ENCODE measurements around the gene FSHR.

FSHR gene

DNA sequence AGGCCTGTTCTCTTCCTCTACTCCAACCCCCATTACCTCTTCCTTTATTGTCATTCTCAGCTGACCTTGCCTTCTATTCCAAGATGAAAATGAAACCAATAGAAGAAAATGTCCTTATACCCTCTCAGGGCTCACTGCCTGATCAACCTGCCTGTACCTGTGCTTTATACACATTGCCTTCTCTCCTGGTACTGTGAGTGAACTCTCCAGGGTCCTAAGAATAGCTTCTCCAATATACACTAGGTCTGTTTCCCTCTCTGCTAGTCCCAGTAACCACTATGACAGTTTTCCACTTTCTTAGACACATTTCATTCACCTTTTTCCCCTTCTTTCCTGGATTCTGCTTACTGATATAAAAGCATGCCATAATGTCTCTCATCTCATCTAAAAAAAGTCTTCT lies 85.7 kb downstream of the FSHR start:
- no peak overlapping the region for H3K27ac Mint-ChIP-seq

DNA sequence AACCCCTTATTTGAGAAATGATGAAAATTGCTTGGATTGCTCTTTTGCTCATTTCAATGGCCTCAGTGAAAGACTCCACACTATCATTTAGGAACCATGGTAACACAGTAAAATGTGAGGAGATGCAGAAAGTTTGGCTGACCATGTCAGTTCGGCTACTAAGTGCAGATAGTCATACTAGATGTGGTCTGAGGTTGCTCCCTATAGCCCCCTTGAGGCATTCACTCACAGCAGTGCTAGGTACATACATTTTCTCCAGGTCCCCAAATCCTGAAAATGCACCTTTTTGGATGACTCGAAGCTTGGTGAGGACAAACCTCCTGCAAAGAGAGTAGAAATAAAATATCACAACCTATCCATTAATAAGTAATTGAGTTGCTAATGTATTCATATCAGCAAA lies 86.3 kb downstream of the FSHR start:
- peaks cover 6% of the 10 kb centered on the region for H3K9me3 Mint-ChIP-seq
- no peaks in the 10 kb centered on the region for H3K4me1 Mint-ChIP-seq (ENCODE audit: low read depth)
- H3K27ac Mint-ChIP-seq = no peak overlapping the region
- no peak overlapping the region for H3K4me3 Mint-ChIP-seq
- no peaks in the 10 kb centered on the region for H3K36me3 Mint-ChIP-seq (ENCODE audit: low read depth)
- H3K27me3 Mint-ChIP-seq = no peaks in the 10 kb centered on the region

More for the DNA sequence above, 85.7 kb downstream of the FSHR start:
- H3K9me3 Mint-ChIP-seq = peaks cover 6% of the 10 kb centered on the region
- H3K4me1 Mint-ChIP-seq (ENCODE audit: low read depth) = no peaks in the 10 kb centered on the region
- H3K36me3 Mint-ChIP-seq (ENCODE audit: low read depth) = no peaks in the 10 kb centered on the region
- H3K27me3 Mint-ChIP-seq = no peaks in the 10 kb centered on the region
- no peak overlapping the region for H3K4me3 Mint-ChIP-seq

DNA sequence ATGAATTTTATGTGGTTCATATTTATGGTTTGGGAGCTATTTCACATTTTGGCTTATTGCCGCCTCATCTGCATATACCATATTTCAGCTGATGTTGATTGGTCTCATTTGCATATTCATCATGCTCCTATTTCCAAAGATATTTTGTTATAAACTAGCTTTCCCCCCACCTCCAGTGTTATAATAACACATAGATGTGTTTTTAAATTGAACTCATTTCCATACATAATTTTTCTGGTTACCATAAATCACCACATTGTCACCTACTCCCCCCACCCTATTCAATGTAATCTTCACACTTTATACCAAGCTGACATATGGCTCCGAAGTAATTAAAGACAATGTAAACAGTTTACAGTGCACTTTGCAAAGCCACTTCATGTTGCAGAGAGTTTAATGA lies 101.2 kb downstream of the FSHR start:
- Mint-ChIP-seq H3K9me3 (peaks cover 10% of the 10 kb centered on the region), H3K4me3 (no peak overlapping the region), H3K36me3 (ENCODE audit: low read depth) (no peaks in the 10 kb centered on the region), H3K27me3 (no peaks in the 10 kb centered on the region), H3K4me1 (ENCODE audit: low read depth) (no peaks in the 10 kb centered on the region), H3K27ac (no peak overlapping the region)

DNA sequence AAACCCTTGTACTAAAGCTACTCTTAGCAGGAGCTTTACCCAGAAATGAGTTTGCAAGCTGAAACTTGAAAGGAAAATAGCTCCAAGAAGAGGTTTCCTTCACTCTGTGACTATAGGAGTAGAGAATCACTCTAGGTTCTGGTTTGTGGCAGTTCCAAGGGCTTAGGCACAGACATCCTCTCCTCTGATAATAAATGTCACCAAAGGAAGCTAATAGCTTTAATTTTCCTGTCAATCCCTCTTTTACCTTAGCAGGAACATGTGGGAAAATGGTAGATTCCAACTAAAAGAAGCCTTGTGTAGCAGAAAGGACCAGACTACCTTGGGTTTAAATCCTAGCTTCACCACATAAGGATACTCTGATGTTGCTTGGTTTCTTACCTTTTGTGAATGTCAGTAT lies 104.0 kb downstream of the FSHR start:
- Mint-ChIP-seq H3K4me1 (ENCODE audit: low read depth) (no peaks in the 10 kb centered on the region), H3K36me3 (ENCODE audit: low read depth) (no peaks in the 10 kb centered on the region), H3K27ac (no peak overlapping the region), H3K4me3 (no peak overlapping the region), H3K27me3 (no peaks in the 10 kb centered on the region), H3K9me3 (peaks cover 4% of the 10 kb centered on the region)

DNA sequence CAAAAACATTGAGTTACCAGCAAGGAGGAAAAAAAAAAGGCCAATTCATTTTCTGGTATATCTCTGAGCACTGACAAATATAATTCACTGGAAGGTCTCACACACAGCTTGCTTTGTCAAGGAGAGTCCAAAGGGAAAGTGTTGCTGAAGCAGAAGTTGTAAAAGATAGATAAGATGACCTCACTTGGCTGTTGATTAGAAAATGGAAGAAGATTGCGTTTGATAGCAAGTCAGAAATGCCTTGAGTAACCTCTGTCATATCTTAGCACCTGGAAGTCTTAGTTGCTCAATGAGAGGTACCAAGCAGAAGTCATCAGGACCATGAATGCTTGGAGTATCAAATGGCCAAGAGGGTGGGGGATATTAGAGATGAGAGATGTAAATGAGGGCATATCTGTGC lies 105.2 kb downstream of the FSHR start:
- peaks cover 4% of the 10 kb centered on the region for H3K9me3 Mint-ChIP-seq
- H3K36me3 Mint-ChIP-seq (ENCODE audit: low read depth) = no peaks in the 10 kb centered on the region
- H3K27ac Mint-ChIP-seq = no peak overlapping the region
- H3K4me3 Mint-ChIP-seq = no peak overlapping the region
- no peaks in the 10 kb centered on the region for H3K4me1 Mint-ChIP-seq (ENCODE audit: low read depth)
- no peaks in the 10 kb centered on the region for H3K27me3 Mint-ChIP-seq

DNA sequence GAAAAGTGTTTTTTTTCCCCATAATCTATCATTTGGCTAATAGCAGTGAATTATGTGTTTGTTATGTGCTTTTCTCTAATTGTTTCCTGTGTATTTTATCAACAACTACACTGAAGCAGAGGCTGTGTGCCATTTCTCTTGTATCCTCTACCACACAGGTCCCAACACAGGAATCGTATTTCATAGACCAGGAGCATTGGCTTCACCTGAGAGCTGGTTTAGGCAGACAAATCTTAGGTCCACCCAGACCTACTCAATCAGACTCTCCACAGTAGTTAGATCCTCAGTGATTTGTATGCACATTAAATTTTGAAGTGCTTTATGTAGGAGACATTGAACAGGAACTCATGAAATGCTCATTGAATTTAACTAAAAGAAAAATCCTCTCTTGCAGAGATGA lies 109.2 kb downstream of the FSHR start:
- no peak overlapping the region for H3K4me3 Mint-ChIP-seq
- H3K9me3 Mint-ChIP-seq = no peaks in the 10 kb centered on the region
- no peak overlapping the region for H3K27ac Mint-ChIP-seq
- H3K4me1 Mint-ChIP-seq (ENCODE audit: low read depth) = no peaks in the 10 kb centered on the region
- H3K27me3 Mint-ChIP-seq = no peaks in the 10 kb centered on the region
- H3K36me3 Mint-ChIP-seq (ENCODE audit: low read depth) = no peaks in the 10 kb centered on the region

DNA sequence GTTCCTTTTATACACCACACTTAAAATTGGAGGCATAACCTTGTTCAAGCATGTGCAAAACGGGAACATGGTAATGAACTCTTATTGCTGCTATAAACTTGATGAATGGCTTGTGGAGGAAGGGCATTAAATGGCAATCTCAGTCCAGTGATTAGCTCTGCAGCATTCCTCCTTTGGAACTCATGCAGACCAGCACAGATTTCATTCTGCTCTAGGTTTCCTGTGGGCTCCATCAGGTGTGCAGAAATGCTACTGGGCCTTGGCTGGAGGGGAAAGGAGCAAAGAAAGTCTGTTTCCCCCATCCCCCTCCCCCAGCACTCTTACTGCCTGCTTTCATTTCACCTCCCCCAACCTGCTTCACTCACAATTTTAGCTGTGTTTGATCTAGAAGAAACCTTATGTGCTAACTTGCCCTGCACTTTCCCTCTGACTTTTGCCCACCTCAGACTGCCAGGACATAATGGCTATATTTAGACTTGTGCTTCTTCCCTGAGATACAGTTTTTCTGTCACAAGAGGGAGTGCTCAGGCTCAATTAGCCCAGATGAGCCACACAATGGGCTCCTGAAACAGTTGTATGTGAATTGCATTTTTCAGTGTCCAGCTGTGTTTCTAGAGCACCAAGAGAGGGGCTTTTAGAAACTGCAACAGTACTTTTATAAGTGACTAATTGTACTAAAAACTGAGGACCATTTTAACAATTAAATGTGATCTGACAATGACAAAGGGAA lies 109.8 kb downstream of the FSHR start:
- Mint-ChIP-seq H3K4me1 (ENCODE audit: low read depth) (no peaks in the 10 kb centered on the region), H3K36me3 (ENCODE audit: low read depth) (no peaks in the 10 kb centered on the region), H3K27ac (no peak overlapping the region), H3K4me3 (no peak overlapping the region), H3K9me3 (no peaks in the 10 kb centered on the region), H3K27me3 (no peaks in the 10 kb centered on the region)

DNA sequence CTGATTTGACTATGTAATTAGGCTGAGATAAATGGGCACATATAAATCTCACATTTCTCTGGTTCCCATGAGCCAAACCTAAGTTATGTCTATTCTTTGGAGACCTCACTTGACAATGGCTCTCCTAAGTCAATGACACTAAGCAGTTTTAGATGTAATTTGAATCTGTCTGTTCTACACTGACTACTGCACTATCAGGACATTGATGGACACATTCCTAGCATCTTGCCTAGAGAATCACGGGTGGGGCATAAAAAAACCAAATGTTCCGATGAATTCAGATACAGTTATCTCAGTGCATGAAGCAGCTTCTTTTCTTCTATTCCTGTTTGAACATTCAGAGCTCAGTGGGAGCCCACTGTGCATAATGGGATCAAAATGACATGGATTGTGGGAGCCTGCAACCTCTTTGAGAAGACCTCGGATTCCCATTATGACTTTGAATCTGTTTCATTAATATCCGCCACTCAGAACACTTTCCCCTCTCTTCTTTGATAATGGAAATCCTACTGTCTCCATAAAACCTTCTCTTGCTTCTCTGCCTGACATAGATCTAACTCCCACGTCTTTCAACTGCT lies 110.8 kb downstream of the FSHR start:
- Mint-ChIP-seq H3K9me3 (no peaks in the 10 kb centered on the region), H3K36me3 (ENCODE audit: low read depth) (no peaks in the 10 kb centered on the region), H3K27me3 (no peaks in the 10 kb centered on the region), H3K4me3 (no peak overlapping the region), H3K4me1 (ENCODE audit: low read depth) (no peaks in the 10 kb centered on the region), H3K27ac (no peak overlapping the region)

DNA sequence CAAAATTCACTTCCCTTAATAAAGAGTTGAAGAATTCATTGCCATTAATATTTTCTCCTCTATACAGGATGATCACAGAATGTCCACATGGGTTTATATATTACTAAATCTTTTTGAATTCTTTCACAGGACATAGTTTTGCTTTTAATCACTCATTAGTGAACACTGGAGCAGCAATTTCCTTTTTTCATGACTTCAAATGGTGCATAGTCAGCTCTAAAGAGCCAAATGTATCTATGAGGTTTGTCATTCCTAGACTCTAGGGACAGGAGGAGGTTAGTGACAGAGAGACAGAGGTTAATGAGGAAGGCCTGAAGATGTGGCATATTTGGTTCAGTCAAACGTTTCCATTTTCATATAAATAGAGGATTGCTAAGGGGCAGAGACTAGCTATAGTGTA lies 111.8 kb downstream of the FSHR start:
- Mint-ChIP-seq H3K9me3 (peaks cover 4% of the 10 kb centered on the region), H3K4me3 (no peak overlapping the region), H3K27me3 (no peaks in the 10 kb centered on the region), H3K27ac (no peak overlapping the region), H3K4me1 (ENCODE audit: low read depth) (no peaks in the 10 kb centered on the region), H3K36me3 (ENCODE audit: low read depth) (no peaks in the 10 kb centered on the region)

DNA sequence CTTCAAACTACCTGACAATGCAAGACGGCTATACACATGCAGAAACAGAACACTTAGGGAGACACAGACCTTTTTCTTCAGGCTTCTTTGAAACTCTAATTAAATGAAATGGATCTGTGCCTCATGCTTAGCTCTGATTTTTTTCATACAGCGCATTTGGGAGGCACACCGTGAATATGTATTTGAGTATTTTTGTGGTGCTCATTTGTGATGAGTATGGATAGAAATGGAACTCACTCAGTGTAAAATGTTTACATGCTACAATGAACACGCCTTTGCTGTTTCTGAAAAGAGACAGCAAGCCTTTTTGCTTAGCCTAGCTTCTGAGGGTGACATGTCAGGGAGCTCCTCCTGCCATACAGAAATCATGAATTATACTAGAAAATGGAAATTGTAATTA lies 113.3 kb downstream of the FSHR start:
- Mint-ChIP-seq H3K4me3 (no peak overlapping the region), H3K9me3 (peaks cover 5% of the 10 kb centered on the region), H3K27me3 (no peaks in the 10 kb centered on the region), H3K36me3 (ENCODE audit: low read depth) (no peaks in the 10 kb centered on the region), H3K27ac (no peak overlapping the region), H3K4me1 (ENCODE audit: low read depth) (no peaks in the 10 kb centered on the region)

DNA sequence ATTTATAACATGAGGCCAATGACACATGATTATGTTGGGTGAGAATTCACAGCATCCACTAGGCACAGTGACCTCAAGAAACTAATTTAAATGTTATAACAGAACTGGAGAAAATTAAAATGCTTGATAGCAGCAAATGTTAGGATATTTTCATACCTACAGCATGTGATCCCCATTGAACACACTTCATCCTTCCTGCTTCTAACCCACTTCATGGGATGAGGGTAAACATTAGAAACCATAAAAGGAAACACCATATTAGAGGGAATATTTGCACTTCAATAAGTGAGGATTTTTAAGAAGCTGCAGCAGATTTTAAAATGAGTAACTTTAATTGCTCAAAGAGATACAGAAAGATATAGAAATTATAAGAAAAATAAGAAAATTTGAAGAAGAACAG lies 117.1 kb downstream of the FSHR start:
- H3K9me3 Mint-ChIP-seq = peaks cover 5% of the 10 kb centered on the region
- H3K4me1 Mint-ChIP-seq (ENCODE audit: low read depth) = no peaks in the 10 kb centered on the region
- no peak overlapping the region for H3K27ac Mint-ChIP-seq
- no peak overlapping the region for H3K4me3 Mint-ChIP-seq
- no peaks in the 10 kb centered on the region for H3K27me3 Mint-ChIP-seq
- no peaks in the 10 kb centered on the region for H3K36me3 Mint-ChIP-seq (ENCODE audit: low read depth)

DNA sequence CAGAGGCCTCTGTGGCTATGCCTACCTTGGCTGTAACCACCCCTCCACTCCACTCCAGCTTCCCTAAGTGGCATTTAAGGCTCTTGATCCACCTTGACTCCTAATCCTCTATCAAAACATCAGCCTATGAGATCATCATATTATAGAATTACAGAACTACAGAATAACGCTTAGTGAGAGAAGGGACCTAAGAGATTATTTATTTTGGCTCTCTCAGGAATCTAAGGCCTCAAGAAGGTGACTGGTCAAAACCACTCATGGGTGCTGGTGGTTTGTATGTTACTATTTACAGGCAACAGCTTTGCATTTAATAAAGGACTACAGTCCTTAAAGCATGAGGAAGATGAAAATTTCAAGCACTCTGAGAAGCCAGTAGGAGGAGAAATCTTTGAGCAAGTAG lies 118.8 kb downstream of the FSHR start:
- no peaks in the 10 kb centered on the region for H3K4me1 Mint-ChIP-seq (ENCODE audit: low read depth)
- no peak overlapping the region for H3K4me3 Mint-ChIP-seq
- H3K27ac Mint-ChIP-seq = no peak overlapping the region
- peaks cover 5% of the 10 kb centered on the region for H3K9me3 Mint-ChIP-seq
- no peaks in the 10 kb centered on the region for H3K36me3 Mint-ChIP-seq (ENCODE audit: low read depth)
- no peaks in the 10 kb centered on the region for H3K27me3 Mint-ChIP-seq

DNA sequence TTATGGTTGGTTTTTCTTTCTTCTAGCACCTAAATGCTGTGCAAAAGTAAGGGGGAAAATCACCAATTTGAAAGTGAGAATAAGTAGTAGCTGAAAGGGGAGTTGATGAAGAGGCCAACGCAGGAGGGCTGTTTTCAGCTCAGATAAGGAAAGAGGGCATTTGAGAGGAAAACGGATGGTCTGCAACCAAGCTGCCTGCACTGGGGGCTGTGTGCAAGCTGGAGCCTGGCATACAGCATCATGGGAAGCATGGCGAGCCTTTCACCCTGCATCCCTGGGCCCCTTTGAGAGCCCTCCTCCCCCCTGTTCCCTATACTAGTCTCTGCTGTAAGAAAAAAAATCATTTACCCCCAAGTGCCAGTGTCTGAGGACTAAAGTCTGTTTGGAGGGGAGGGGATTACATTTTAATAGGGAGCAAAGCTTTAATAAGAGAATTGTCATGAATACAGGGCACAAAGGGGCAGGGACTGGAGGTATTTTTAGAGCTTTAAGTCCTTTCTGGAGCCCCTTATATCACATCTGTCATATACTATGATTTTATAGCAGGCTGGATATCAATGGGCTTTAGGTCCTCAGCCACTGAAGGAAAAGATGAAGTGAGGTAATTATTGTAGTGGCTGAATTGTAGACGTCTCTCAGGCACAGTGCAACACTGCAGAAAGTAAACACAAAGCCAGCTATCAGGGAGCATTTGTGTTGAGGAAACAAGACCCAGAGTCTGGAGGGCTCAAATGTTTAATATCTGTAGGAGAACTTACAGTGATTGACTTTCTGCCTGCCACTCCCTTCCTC lies 120.7 kb downstream of the FSHR start:
- Mint-ChIP-seq H3K27ac (no peak overlapping the region), H3K27me3 (no peaks in the 10 kb centered on the region), H3K9me3 (peaks cover 5% of the 10 kb centered on the region)

DNA sequence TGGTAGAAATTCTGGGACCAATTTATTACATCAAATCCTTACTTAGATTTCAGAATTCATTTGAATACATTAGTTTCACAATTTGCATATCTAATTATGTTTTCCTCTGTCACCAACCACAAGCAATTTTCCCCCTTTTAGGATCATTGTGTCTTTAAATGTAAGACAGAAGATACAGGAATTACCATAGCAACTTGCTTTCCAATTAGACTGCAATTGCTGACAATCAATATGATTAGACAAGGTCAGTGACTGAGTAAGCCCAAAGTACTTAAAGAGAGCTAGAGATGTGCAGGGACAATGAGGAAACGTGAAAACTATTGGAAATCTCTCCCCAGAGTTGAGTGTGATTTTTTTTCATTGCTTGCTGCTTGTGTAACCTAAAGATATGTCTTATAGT lies 121.4 kb downstream of the FSHR start:
- H3K27ac Mint-ChIP-seq = no peak overlapping the region
- no peaks in the 10 kb centered on the region for H3K36me3 Mint-ChIP-seq (ENCODE audit: low read depth)
- peaks cover 5% of the 10 kb centered on the region for H3K9me3 Mint-ChIP-seq
- no peaks in the 10 kb centered on the region for H3K27me3 Mint-ChIP-seq
- no peaks in the 10 kb centered on the region for H3K4me1 Mint-ChIP-seq (ENCODE audit: low read depth)
- no peak overlapping the region for H3K4me3 Mint-ChIP-seq

More for the DNA sequence above, 120.7 kb downstream of the FSHR start:
- Mint-ChIP-seq H3K4me1 (ENCODE audit: low read depth) (no peaks in the 10 kb centered on the region), H3K36me3 (ENCODE audit: low read depth) (no peaks in the 10 kb centered on the region), H3K4me3 (no peak overlapping the region)

DNA sequence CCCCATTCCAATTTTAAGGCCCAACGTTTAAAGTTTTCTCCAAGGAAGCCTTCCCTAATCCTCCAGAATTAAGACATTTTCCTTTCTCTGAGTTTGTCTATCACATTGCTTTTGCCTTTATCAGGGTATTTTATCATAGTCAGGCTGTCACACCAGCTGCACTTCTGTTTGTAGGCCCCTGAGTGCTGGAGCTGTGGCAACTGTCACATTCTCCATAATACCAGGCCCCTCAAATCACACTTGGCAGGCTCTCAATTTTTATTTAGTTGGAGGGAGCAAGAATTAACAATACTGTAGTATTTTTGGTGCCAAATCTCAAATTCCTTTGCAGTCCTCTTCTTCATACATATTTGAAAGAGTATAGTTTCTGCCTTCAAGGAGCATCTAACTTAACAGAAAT lies 122.2 kb downstream of the FSHR start:
- Mint-ChIP-seq H3K27ac (no peak overlapping the region), H3K4me1 (ENCODE audit: low read depth) (no peaks in the 10 kb centered on the region), H3K27me3 (no peaks in the 10 kb centered on the region), H3K9me3 (no peaks in the 10 kb centered on the region), H3K36me3 (ENCODE audit: low read depth) (no peaks in the 10 kb centered on the region), H3K4me3 (no peak overlapping the region)
